Thyroid gland (tissue), 4 donors: ENCODE measurements around the gene ADAM12. TPM values are rescaled to one million over a fixed set of nuclear protein-coding genes. Genes with fewer than 3 reads are reported as not detected.

Experiments used
- DNase-seq, 2 donors: peaks; one replicate each; pipeline ENCODE4 v3.0.0-alpha.2; 2019
- H3K27ac ChIP-seq, 3 donors: fragments of 200-600 bp; sonication (generic); 1 replicate in 2 of 3; 2 replicates in 1 of 3; pipeline ENCODE4 v1.5.1; 2016 to 2019; ENCODE audit warnings: mild to moderate bottlenecking in 1 of 3, moderate library complexity in 1 of 3
- H3K27me3 ChIP-seq: fragments of 200-600 bp; sonication (generic); one replicate; pipeline ENCODE4 v1.5.1; 2019
- H3K36me3 ChIP-seq, 2 donors: fragments of 200-600 bp; sonication (generic); one replicate each; pipeline ENCODE4 v1.5.1; 2016 to 2019
- H3K4me1 ChIP-seq, 2 donors: fragments of 200-600 bp; sonication (generic); one replicate each; pipeline ENCODE4 v1.5.1; 2017 to 2019
- H3K4me3 ChIP-seq, 3 donors: fragments of 200-600 bp; sonication (generic); replicated peaks in 1 of 3; 1 replicate in 2 of 3; 2 replicates in 1 of 3; pipeline ENCODE4 v1.5.1; 2016; ENCODE audit warnings: mild to moderate bottlenecking in 1 of 3
- H3K9me3 ChIP-seq: fragments of 200-600 bp; sonication (generic); one replicate; pipeline ENCODE4 v1.5.1; 2017
- CTCF ChIP-seq, 6 experiments: fragments of 200-600 bp in 3 of 6; fragments of 450-650 bp in 3 of 6; sonication (generic) in 3 of 6; IDR thresholded peaks; one replicate each; pipeline ENCODE4 v1.5.1; 2016 to 2019; ENCODE audit warnings: antibody characterized with exemption in 6 of 6, mild to moderate bottlenecking in 2 of 6, inconsistent platforms in 1 of 6, moderate library complexity in 1 of 6
- POLR2A ChIP-seq, 2 donors: fragments of 450-650 bp; IDR thresholded peaks; one replicate each; pipeline ENCODE4 v1.6.1; 2017; ENCODE audit warnings: antibody characterized with exemption in 2 of 2, mild to moderate bottlenecking in 2 of 2, moderate library complexity in 1 of 2
- WGBS, 2 donors: methylation state at CpG; one replicate each; pipeline ENCODE4 v1.1.5; 2017; 5-methylcytosine and 5-hydroxymethylcytosine counted together
- intact Hi-C: fragments of 100-400 bp; cut with DNase I; formaldehyde crosslinking; loops from one replicate; pipeline ENCODE4 v1.15.1; 2023
- total RNA-seq, 4 donors: library from RNA; depleted of rRNA; stranded (reverse); fragments of >200 nt; gene quantifications; one replicate each; pipeline ENCODE4 v1.2.3, GENCODE V29; 2016

ADAM12 gene
- total RNA-seq, 4 donors from 2014 or later = 0.20 to 0.94 (median 0.63) TPM

GRCh38 chr10:126207851-126208250 is 180.4 kb downstream of the ADAM12 start:
- no peaks in the 10 kb centered on the region for H3K36me3 ChIP-seq
- TF ChIP-seq CTCF (IDR thresholded peaks at IDR 0.05) (no peak), POLR2A (IDR thresholded peaks at IDR 0.05) (no peak)
- no peak for DNase-seq
- no peaks in the 10 kb centered on the region for H3K27me3 ChIP-seq
- intact Hi-C loops = no loop called here
- H3K4me3 ChIP-seq = no peak overlapping the region
- no peaks in the 10 kb centered on the region for H3K4me1 ChIP-seq
- WGBS, 2 donors = 83 to 90% methylated on average over 1 of the region's 1 CpG
- H3K9me3 ChIP-seq = no peaks in the 10 kb centered on the region
- no peak overlapping the region for H3K27ac ChIP-seq

- Histone ChIP-seq H3K27ac (no peak overlapping the region), H3K9me3 (no peaks in the 10 kb centered on the region), H3K4me1 (no peaks in the 10 kb centered on the region), H3K4me3 (no peak overlapping the region), H3K36me3 (no peaks in the 10 kb centered on the region), H3K27me3 (no peaks in the 10 kb centered on the region)
- TF ChIP-seq POLR2A (IDR thresholded peaks at IDR 0.05) = no peak
- TF ChIP-seq CTCF (IDR thresholded peaks at IDR 0.05) = no peak
- no peak for DNase-seq
- intact Hi-C loops = no loop called here
- 87 to 92% methylated on average over 3 of the region's 3 CpGs for WGBS, 2 donors
These were observed 180.9 kb downstream of the ADAM12 start for GRCh38 chr10:126207313-126207771.

- Histone ChIP-seq H3K36me3 (no peaks in the 10 kb centered on the region), H3K4me3 (no peak overlapping the region), H3K27ac (no peak overlapping the region), H3K9me3 (no peaks in the 10 kb centered on the region), H3K4me1 (no peaks in the 10 kb centered on the region), H3K27me3 (no peaks in the 10 kb centered on the region)
- TF ChIP-seq POLR2A (IDR thresholded peaks at IDR 0.05) = no peak
- no peak for TF ChIP-seq CTCF (IDR thresholded peaks at IDR 0.05)
- WGBS, 2 donors = 97 to 98% methylated on average over 1 of the region's 1 CpG
- intact Hi-C loops = no loop called here
- DNase-seq = no peak
These were observed 182.6 kb downstream of the ADAM12 start for GRCh38 chr10:126205486-126206205.

GRCh38 chr10:126204320-126204719 is 184.0 kb downstream of the ADAM12 start:
- WGBS, 2 donors = 93 to 94% methylated on average over 4 of the region's 4 CpGs
- H3K27ac ChIP-seq = no peak overlapping the region
- intact Hi-C loops = no loop called here

More at GRCh38 chr10:126204320-126204719, 184.0 kb downstream of the ADAM12 start:
- Histone ChIP-seq H3K4me1 (no peaks in the 10 kb centered on the region), H3K36me3 (no peaks in the 10 kb centered on the region), H3K9me3 (no peaks in the 10 kb centered on the region), H3K27me3 (no peaks in the 10 kb centered on the region), H3K4me3 (no peak overlapping the region)
- TF ChIP-seq CTCF (IDR thresholded peaks at IDR 0.05) (no peak), POLR2A (IDR thresholded peaks at IDR 0.05) (no peak)
- no peak for DNase-seq
